A673 (cell line): ENCODE measurements around the gene EGR2.

Experiments
- EZH2 ChIP-seq: fragments of 200-600 bp; sonication (generic); IDR thresholded peaks from 2 replicates; pipeline ENCODE4 v1.6.1; 2017; ENCODE audit warnings: borderline replicate concordance, low read depth, mild to moderate bottlenecking, mixed read lengths, antibody characterized with exemption, low read length; ENCODE audit not compliant: poor library complexity, severe bottlenecking
- TF ChIP-seq, protein P1 (sequence below): fragments of 300-800, 200-600 bp; sonication (generic); conservative IDR thresholded peaks from 2 replicates; pipeline ENCODE4 v1.5.1; 2017; ENCODE audit warnings: low read depth, mild to moderate bottlenecking, antibody characterized with exemption, low read length, moderate library complexity, mixed read lengths

DNA sequence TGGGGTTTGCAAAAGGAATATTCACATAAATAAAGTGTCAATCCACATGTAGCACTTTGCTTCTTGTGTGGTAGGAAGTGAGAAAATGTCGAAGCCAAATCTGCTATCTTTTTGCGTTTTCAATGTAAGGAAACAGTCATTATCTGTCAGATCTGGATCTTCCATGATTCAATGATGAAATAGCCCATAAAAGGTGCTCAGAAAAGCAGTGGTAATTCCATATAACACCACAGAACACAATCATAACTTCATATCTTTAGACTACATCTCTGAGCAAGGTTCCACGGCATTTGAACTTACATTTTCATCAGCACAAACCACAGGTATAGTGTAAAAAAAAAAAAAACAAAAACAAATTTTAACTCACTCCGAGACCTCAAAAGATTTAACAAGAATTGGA, 39.9 kb upstream of the EGR2 start:
- TF ChIP-seq, protein P1, sequence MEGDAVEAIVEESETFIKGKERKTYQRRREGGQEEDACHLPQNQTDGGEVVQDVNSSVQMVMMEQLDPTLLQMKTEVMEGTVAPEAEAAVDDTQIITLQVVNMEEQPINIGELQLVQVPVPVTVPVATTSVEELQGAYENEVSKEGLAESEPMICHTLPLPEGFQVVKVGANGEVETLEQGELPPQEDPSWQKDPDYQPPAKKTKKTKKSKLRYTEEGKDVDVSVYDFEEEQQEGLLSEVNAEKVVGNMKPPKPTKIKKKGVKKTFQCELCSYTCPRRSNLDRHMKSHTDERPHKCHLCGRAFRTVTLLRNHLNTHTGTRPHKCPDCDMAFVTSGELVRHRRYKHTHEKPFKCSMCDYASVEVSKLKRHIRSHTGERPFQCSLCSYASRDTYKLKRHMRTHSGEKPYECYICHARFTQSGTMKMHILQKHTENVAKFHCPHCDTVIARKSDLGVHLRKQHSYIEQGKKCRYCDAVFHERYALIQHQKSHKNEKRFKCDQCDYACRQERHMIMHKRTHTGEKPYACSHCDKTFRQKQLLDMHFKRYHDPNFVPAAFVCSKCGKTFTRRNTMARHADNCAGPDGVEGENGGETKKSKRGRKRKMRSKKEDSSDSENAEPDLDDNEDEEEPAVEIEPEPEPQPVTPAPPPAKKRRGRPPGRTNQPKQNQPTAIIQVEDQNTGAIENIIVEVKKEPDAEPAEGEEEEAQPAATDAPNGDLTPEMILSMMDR, result no peak
- no peak for TF ChIP-seq EZH2
